HG03378 (cell line): Measurements from ENCODE around the gene SLC30A7.
A peak's percentile ranks its signal among the peaks of the same experiment; 100 is the strongest.
"Not testable (repeated sequence)": the region's sequence is repeated elsewhere in the genome, so short reads cannot be mapped to it uniquely, and the experiment has no call there.

Experiments used
- ATAC-seq: cut with Tn5 transposase; IDR thresholded peaks from one replicate; pipeline ENCODE4 v1.9.1; 2021; ENCODE audit warnings: mild to moderate bottlenecking, moderate library complexity; ENCODE audit not compliant: unreplicated experiment

The SLC30A7 gene, protein sequence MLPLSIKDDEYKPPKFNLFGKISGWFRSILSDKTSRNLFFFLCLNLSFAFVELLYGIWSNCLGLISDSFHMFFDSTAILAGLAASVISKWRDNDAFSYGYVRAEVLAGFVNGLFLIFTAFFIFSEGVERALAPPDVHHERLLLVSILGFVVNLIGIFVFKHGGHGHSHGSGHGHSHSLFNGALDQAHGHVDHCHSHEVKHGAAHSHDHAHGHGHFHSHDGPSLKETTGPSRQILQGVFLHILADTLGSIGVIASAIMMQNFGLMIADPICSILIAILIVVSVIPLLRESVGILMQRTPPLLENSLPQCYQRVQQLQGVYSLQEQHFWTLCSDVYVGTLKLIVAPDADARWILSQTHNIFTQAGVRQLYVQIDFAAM

GRCh38 chr1:100895540-100896480 is at the start of gene SLC30A7:
Gene SLC30A7 (plus strand): TSS chr1:100896090. CDS start chr1:100896263, 173 bp downstream.
- ATAC-seq, result peak; percentile 68

DNA sequence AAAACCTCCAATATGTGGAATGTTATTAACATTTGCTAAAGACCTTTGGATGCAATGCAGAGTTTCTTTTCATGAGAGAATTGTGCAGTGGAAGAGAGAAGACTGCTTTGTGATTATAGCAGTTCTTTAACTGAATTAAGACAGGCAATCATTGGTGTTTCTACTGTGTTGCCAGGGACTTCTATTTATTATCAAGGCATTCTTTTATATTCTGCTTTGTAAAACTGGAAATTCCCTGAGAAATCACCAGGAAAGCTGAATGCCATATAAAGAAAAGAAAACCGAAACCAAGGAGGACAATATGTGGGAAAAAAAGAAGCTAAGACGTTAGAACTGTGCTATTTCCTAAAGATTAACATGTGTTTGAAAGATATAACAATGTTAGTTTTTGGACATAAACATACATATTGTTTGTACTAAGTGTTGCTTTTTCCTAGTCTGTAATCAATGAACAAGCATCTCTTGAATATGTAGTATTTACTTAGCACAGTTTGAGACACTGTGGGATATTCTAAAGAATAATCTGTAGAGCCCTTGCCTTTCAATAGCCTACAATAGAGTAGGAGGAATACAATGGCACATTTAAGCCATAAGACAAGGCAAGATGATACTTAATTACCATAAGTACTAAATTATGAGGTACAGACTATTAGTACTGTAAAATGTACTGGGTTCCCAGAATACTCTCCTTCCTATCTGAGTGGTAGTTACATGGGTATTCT is 48.4 kb upstream of the SLC30A7 start:
- no peak for ATAC-seq

- no peak for ATAC-seq
Observed at GRCh38 chr1:100851726-100852125, 44.2 kb upstream of the SLC30A7 start.

DNA sequence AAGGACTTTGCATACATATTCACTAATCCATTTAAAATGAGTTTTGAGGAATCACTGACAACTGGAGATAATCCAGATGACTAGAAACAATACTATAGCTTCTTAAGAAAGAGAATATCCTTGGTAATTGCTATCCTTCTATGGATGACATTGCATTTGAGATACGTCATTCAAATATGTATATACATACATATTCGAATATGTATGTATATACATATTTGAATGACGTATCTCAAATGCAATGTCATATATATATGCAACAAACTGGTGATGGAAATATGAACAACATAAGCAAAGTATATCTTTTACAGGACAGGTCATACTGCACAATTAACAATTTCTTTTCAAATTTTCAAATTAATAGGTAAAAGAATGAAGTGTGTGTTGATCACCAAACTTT is 42.9 kb upstream of the SLC30A7 start:
- no peak for ATAC-seq

DNA sequence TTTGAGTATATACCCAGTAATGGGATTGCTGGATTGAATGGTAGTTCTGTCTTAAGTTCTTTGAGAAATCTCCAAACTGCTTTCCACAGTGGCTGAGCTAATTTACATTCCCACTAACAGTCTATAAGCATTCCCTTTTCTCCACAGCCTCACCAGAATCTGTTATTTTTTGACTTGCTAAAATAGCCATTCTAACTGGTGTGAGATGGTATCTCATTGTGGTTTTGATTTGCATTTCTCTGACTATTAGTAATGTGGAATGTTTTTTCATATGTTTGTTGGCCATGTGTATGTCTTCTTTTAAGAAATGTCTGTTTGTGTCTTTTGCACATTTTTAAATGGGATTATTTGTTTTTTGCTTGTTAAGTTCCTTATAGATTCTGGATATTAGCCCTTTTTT is 40.8 kb upstream of the SLC30A7 start:
- ATAC-seq, result not testable (repeated sequence)

DNA sequence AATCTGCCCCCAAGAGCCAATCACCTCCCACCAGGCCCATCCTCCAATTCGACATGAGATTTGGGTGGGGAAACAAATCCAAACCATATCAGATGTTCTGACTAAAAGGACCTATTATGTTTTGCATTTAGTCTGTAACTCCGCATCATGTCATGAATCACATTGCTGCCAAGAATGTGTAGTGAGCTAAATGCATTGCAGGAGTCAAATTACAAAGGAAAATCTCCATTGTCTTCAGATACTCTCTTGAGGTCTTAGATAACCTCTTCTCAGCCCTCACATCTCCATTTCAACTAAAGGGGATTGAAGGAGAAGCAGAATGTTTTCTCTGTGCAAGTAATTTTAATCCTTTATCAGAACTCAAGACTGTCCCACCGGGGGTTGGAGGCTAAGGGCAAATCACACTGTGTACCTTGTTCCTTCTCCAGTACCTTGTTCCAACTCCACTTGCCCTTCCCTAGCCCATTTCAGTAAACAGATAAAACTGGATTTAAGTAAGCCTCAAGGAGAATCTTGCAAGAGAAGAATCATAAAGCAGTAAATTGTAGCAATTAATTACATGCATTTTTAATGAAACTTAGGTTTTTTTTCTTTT is 35.4 kb upstream of the SLC30A7 start:
- no peak for ATAC-seq

DNA sequence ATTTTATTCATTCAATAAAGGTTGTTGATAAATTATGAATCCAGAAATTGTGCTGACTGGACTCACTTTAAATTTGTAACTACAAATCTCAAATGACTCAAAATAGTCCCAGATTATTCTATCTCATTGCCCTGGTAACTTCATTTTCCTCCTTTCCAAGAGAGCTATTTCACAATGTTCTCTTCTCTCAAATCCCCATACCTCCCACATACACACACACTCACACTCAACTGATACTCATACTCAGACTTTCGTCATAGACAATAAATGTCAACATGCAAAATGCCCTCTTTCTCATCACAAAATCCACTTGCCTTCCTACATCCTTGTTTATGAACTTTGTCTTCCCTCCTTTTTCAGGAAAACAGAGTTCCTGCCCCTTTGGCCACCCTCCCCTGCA is 34.5 kb upstream of the SLC30A7 start:
- no peak for ATAC-seq

- ATAC-seq, result no peak
Observed at GRCh38 chr1:100862591-100862990, 33.3 kb upstream of the SLC30A7 start.

- peak; percentile 63 for ATAC-seq
Observed at GRCh38 chr1:100866041-100866900, 29.6 kb upstream of the SLC30A7 start.

GRCh38 chr1:100866901-100867206 is 29.0 kb upstream of the SLC30A7 start:
- ATAC-seq, result no peak

DNA sequence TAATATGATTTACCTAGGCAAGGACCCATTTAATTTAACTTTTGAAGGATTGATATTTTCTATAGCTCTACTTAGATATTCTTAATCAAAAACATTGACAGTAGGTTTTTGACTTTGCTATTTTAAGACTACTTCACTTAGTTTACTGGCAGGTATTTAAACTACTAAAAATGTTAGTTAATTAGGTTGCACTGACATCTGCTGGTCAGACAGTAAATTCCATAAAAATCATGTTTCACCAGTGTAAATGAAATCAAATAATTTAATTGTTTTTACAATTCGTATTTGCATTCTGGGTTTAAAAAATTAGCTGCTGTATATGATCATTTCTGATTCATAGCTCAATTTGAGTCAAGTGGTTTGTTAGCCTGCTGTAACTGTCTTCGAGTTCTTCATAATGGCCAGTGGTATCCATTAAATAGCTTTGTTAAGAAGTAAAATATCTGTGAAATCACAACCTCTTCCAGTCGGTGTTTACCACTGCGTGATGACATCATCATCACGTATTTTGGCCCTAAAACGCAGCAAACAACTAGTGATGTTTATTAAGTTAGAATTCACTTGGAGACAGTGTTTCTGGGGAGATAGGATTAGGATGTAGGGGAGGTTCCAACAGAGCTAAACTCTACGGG is 27.4 kb upstream of the SLC30A7 start:
- no peak for ATAC-seq

DNA sequence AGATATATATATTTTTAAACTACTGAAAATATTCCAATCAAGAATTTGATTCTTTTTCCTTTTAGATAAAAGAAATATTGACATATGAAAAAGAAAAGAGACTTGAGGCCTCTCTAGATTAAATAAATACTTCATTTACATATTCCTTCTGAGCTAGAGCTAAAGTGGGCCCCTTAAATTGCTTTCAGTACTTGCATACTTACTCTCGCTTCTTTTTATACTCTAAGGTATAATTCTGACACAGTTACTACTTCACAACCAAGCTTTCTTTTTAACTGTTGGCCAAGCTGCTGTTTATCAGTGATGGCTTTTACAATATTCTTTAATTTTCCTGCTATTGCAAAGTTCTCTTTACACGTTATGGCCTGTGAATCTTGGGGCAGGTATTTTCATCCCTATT is 25.9 kb upstream of the SLC30A7 start:
- no peak for ATAC-seq

GRCh38 chr1:100874433-100874832 is 21.5 kb upstream of the SLC30A7 start:
- no peak for ATAC-seq

DNA sequence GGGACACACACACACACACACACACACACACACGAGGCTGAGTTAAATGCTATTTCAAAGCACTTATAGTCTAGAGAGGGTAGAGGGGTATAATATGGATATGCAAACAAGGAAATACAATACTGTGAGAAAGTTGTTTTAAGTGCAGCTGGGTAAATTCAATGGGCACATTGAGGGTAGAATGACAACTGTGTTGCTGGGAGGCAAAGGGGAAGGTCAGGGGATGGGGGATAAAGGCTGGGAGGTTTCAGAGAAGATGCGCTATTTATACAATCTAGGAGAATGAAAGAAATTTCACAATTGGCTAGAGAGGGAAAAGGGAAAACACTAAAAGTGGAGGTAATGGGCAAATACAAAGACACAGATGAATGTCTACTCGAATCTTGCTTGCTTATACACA is 20.7 kb upstream of the SLC30A7 start:
- no peak for ATAC-seq

GRCh38 chr1:100876291-100876690 is 19.6 kb upstream of the SLC30A7 start:
- no peak for ATAC-seq

GRCh38 chr1:100879422-100879821 is 16.5 kb upstream of the SLC30A7 start:
- ATAC-seq, result no peak

- no peak for ATAC-seq
Observed at GRCh38 chr1:100881687-100882086, 14.2 kb upstream of the SLC30A7 start.

- ATAC-seq, result no peak
Observed at GRCh38 chr1:100882698-100883097, 13.2 kb upstream of the SLC30A7 start.

DNA sequence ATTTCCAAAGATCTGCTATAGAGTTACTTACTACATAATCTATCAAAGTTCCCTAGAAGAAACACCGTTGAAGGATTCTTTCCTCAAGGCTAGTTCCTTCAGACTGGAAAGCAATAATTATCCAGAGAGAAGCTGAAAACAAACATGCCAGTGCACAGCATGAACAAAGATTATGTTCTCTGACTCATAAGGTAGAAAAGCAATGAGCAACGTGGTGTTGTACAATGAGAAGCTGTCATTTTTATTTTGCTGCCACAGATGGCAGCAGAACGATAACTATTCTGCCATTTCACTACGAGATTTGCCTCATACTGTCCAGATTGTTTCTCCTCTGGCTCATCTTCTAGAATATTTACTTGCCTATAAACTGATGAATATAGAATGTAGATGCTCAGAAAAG is 11.9 kb upstream of the SLC30A7 start:
- no peak for ATAC-seq

- ATAC-seq, result not testable (repeated sequence)
Observed at GRCh38 chr1:100889007-100889406, 6.9 kb upstream of the SLC30A7 start.
